ENCODE data around the gene PLA2R1.
A peak's percentile ranks its signal among the peaks of the same experiment; 100 is the strongest.

PLA2R1 gene

GRCh38 chr2:159894145-159894838 is 168.1 kb downstream of the PLA2R1 start:
- Histone ChIP-seq H3K79me1 (ENCODE audit: low read length) (no peaks in the 10 kb centered on the region), H3K4me1 (ENCODE audit: control insufficient read depth, low read depth, low read length) (no peaks in the 10 kb centered on the region), H3K18ac (ENCODE audit: low read length) (no peak overlapping the region), H3K27me3 (ENCODE audit: insufficient read depth, low read length, poor library complexity) (no peaks in the 10 kb centered on the region), H3K4me3 (ENCODE audit: low read length) (no peak overlapping the region), H2BK15ac (replicated peaks; ENCODE audit: low read depth) (no peak overlapping the region), H2BK120ac (ENCODE audit: low read depth, low read length) (no peak overlapping the region), H2BK5ac (ENCODE audit: low read length) (no peak overlapping the region), H3K23ac (ENCODE audit: low read length) (no peak overlapping the region), H3K56ac (ENCODE audit: low read length) (no peak overlapping the region), H4K5ac (ENCODE audit: low read length) (no peak overlapping the region), H3K9ac (ENCODE audit: low read length) (no peak overlapping the region), H4K8ac (ENCODE audit: low read depth, low read length) (no peak overlapping the region), H3K79me2 (ENCODE audit: control insufficient read depth, insufficient read depth, low read length) (no peaks in the 10 kb centered on the region), H3K4ac (ENCODE audit: low read depth, low read length) (no peak overlapping the region), H3K4me2 (ENCODE audit: low read length) (no peak overlapping the region), H3K36me3 (ENCODE audit: control insufficient read depth, insufficient read depth, low read length) (no peaks in the 10 kb centered on the region), H3K27ac (ENCODE audit: low read depth, low read length) (no peak overlapping the region), H2AK5ac (ENCODE audit: low read length) (no peak overlapping the region)
- no CpG with 5 or more reads among the region's 8 CpGs for WGBS (ENCODE audit: extremely low coverage, insufficient coverage, low lambda C conversion rate)
- no peak for DNase-seq

GRCh38 chr2:159892990-159893810 is 169.2 kb downstream of the PLA2R1 start:
- no peak for DNase-seq
- no peaks in the 10 kb centered on the region for H3K36me3 ChIP-seq (ENCODE audit: control insufficient read depth, insufficient read depth, low read length)
- H3K23ac ChIP-seq (ENCODE audit: low read length) = no peak overlapping the region
- H3K27me3 ChIP-seq (ENCODE audit: insufficient read depth, low read length, poor library complexity) = no peaks in the 10 kb centered on the region
- no peak overlapping the region for H2BK120ac ChIP-seq (ENCODE audit: low read depth, low read length)
- H3K4me3 ChIP-seq (ENCODE audit: low read length) = no peak overlapping the region
- no peak overlapping the region for H2BK15ac ChIP-seq (replicated peaks; ENCODE audit: low read depth)
- no peak overlapping the region for H2BK5ac ChIP-seq (ENCODE audit: low read length)
- H3K4me2 ChIP-seq (ENCODE audit: low read length) = no peak overlapping the region
- no peak overlapping the region for H3K9ac ChIP-seq (ENCODE audit: low read length)
- H3K18ac ChIP-seq (ENCODE audit: low read length) = no peak overlapping the region
- no peaks in the 10 kb centered on the region for H3K79me1 ChIP-seq (ENCODE audit: low read length)
- H4K5ac ChIP-seq (ENCODE audit: low read length) = no peak overlapping the region
- H3K27ac ChIP-seq (ENCODE audit: low read depth, low read length) = no peak overlapping the region
- no peaks in the 10 kb centered on the region for H3K4me1 ChIP-seq (ENCODE audit: control insufficient read depth, low read depth, low read length)
- no peak overlapping the region for H3K4ac ChIP-seq (ENCODE audit: low read depth, low read length)
- no peak overlapping the region for H4K8ac ChIP-seq (ENCODE audit: low read depth, low read length)
- no CpG with 5 or more reads among the region's 8 CpGs for WGBS (ENCODE audit: extremely low coverage, insufficient coverage, low lambda C conversion rate)
- H3K79me2 ChIP-seq (ENCODE audit: control insufficient read depth, insufficient read depth, low read length) = no peaks in the 10 kb centered on the region
- H2AK5ac ChIP-seq (ENCODE audit: low read length) = no peak overlapping the region
- H3K56ac ChIP-seq (ENCODE audit: low read length) = no peak overlapping the region

- no peaks in the 10 kb centered on the region for H3K4me1 ChIP-seq (ENCODE audit: control insufficient read depth, low read depth, low read length)
- no peak overlapping the region for H2AK5ac ChIP-seq (ENCODE audit: low read length)
- no CpG with 5 or more reads among the region's 2 CpGs for WGBS (ENCODE audit: extremely low coverage, insufficient coverage, low lambda C conversion rate)
- H3K27ac ChIP-seq (ENCODE audit: low read depth, low read length) = no peak overlapping the region
- no peaks in the 10 kb centered on the region for H3K27me3 ChIP-seq (ENCODE audit: insufficient read depth, low read length, poor library complexity)
- no peak overlapping the region for H4K8ac ChIP-seq (ENCODE audit: low read depth, low read length)
- H2BK15ac ChIP-seq (replicated peaks; ENCODE audit: low read depth) = no peak overlapping the region
- no peak overlapping the region for H3K4me3 ChIP-seq (ENCODE audit: low read length)
- DNase-seq = peak; percentile 78
- no peak overlapping the region for H3K18ac ChIP-seq (ENCODE audit: low read length)
- no peaks in the 10 kb centered on the region for H3K36me3 ChIP-seq (ENCODE audit: control insufficient read depth, insufficient read depth, low read length)
- no peak overlapping the region for H2BK120ac ChIP-seq (ENCODE audit: low read depth, low read length)
- no peak overlapping the region for H3K23ac ChIP-seq (ENCODE audit: low read length)
- H3K79me2 ChIP-seq (ENCODE audit: control insufficient read depth, insufficient read depth, low read length) = no peaks in the 10 kb centered on the region
- H3K4me2 ChIP-seq (ENCODE audit: low read length) = no peak overlapping the region
- H3K4ac ChIP-seq (ENCODE audit: low read depth, low read length) = no peak overlapping the region
- no peak overlapping the region for H4K5ac ChIP-seq (ENCODE audit: low read length)
- H3K56ac ChIP-seq (ENCODE audit: low read length) = no peak overlapping the region
- no peak overlapping the region for H3K9ac ChIP-seq (ENCODE audit: low read length)
- no peaks in the 10 kb centered on the region for H3K79me1 ChIP-seq (ENCODE audit: low read length)
- no peak overlapping the region for H2BK5ac ChIP-seq (ENCODE audit: low read length)
Observed at GRCh38 chr2:159891917-159892730, 170.3 kb downstream of the PLA2R1 start.

GRCh38 chr2:159891267-159891588 is 171.2 kb downstream of the PLA2R1 start:
- H3K79me1 ChIP-seq (ENCODE audit: low read length) = no peaks in the 10 kb centered on the region
- H3K23ac ChIP-seq (ENCODE audit: low read length) = no peak overlapping the region
- no peak overlapping the region for H3K9ac ChIP-seq (ENCODE audit: low read length)
- H3K36me3 ChIP-seq (ENCODE audit: control insufficient read depth, insufficient read depth, low read length) = no peaks in the 10 kb centered on the region
- H2AK5ac ChIP-seq (ENCODE audit: low read length) = no peak overlapping the region
- H3K4ac ChIP-seq (ENCODE audit: low read depth, low read length) = no peak overlapping the region
- no peak overlapping the region for H3K4me2 ChIP-seq (ENCODE audit: low read length)
- H2BK5ac ChIP-seq (ENCODE audit: low read length) = no peak overlapping the region
- no peaks in the 10 kb centered on the region for H3K27me3 ChIP-seq (ENCODE audit: insufficient read depth, low read length, poor library complexity)
- H4K5ac ChIP-seq (ENCODE audit: low read length) = no peak overlapping the region
- DNase-seq = no peak
- no peak overlapping the region for H3K4me3 ChIP-seq (ENCODE audit: low read length)
- no peak overlapping the region for H4K8ac ChIP-seq (ENCODE audit: low read depth, low read length)
- H3K27ac ChIP-seq (ENCODE audit: low read depth, low read length) = no peak overlapping the region
- no peaks in the 10 kb centered on the region for H3K4me1 ChIP-seq (ENCODE audit: control insufficient read depth, low read depth, low read length)
- no peak overlapping the region for H3K56ac ChIP-seq (ENCODE audit: low read length)
- no peak overlapping the region for H2BK15ac ChIP-seq (replicated peaks; ENCODE audit: low read depth)
- H2BK120ac ChIP-seq (ENCODE audit: low read depth, low read length) = no peak overlapping the region
- H3K79me2 ChIP-seq (ENCODE audit: control insufficient read depth, insufficient read depth, low read length) = no peaks in the 10 kb centered on the region
- no peak overlapping the region for H3K18ac ChIP-seq (ENCODE audit: low read length)

- Histone ChIP-seq H3K56ac (ENCODE audit: low read length) (no peak overlapping the region), H3K4me2 (ENCODE audit: low read length) (no peak overlapping the region), H3K9ac (ENCODE audit: low read length) (no peak overlapping the region), H3K4ac (ENCODE audit: low read depth, low read length) (no peak overlapping the region), H2AK5ac (ENCODE audit: low read length) (no peak overlapping the region), H2BK5ac (ENCODE audit: low read length) (no peak overlapping the region), H3K79me2 (ENCODE audit: control insufficient read depth, insufficient read depth, low read length) (no peaks in the 10 kb centered on the region), H3K36me3 (ENCODE audit: control insufficient read depth, insufficient read depth, low read length) (no peaks in the 10 kb centered on the region), H3K18ac (ENCODE audit: low read length) (no peak overlapping the region), H4K5ac (ENCODE audit: low read length) (no peak overlapping the region), H3K79me1 (ENCODE audit: low read length) (no peaks in the 10 kb centered on the region), H3K4me1 (ENCODE audit: control insufficient read depth, low read depth, low read length) (no peaks in the 10 kb centered on the region), H2BK15ac (replicated peaks; ENCODE audit: low read depth) (no peak overlapping the region), H3K23ac (ENCODE audit: low read length) (no peak overlapping the region), H3K4me3 (ENCODE audit: low read length) (no peak overlapping the region), H3K27me3 (ENCODE audit: insufficient read depth, low read length, poor library complexity) (no peaks in the 10 kb centered on the region), H4K8ac (ENCODE audit: low read depth, low read length) (no peak overlapping the region), H3K27ac (ENCODE audit: low read depth, low read length) (no peak overlapping the region), H2BK120ac (ENCODE audit: low read depth, low read length) (no peak overlapping the region)
- DNase-seq = no peak
- no CpG with 5 or more reads among the region's 1 CpG for WGBS (ENCODE audit: extremely low coverage, insufficient coverage, low lambda C conversion rate)
Observed at GRCh38 chr2:159890551-159891266, 171.7 kb downstream of the PLA2R1 start.

All from mesendoderm (in vitro differentiated cells).